Measurements from ENCODE around the gene TIPIN.
A peak's percentile ranks its signal among the peaks of the same experiment; 100 is the strongest.

TIPIN gene

DNA sequence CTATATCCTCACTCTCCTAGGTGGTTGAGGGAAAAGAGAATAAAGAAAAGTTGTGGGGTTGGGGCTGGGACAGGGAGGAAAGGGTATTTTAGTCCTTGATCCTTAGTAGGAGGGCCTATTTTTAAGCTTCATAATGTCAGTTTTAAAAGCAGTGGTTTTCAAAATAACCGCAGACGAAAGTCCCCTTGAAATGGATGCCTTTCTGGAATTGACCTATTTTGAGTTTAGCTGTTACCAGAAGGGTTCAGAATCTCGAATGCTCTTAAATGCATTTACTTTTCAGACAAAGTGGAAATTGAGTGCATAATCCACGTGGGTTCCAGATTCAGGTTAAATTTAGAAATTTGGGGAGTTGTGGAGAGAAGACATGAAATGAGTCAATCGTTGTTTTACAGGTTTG is 46.8 kb upstream of the TIPIN start:
- Histone ChIP-seq H2BK15ac (replicated peaks; ENCODE audit: low read depth) (no peak overlapping the region), H2AK5ac (ENCODE audit: low read length) (no peak overlapping the region), H3K9ac (ENCODE audit: low read length) (no peak overlapping the region), H3K4me1 (ENCODE audit: control insufficient read depth, low read depth, low read length) (peaks cover 10% of the 10 kb centered on the region), H2BK5ac (ENCODE audit: low read length) (no peak overlapping the region), H3K79me1 (ENCODE audit: low read length) (peaks cover 18% of the 10 kb centered on the region), H3K27me3 (ENCODE audit: insufficient read depth, low read length, poor library complexity) (no peaks in the 10 kb centered on the region), H3K4me3 (ENCODE audit: low read length) (no peak overlapping the region), H4K5ac (ENCODE audit: low read length) (no peak overlapping the region), H3K27ac (ENCODE audit: low read depth, low read length) (no peak overlapping the region), H3K23ac (ENCODE audit: low read length) (no peak overlapping the region), H3K4ac (ENCODE audit: low read depth, low read length) (no peak overlapping the region), H3K56ac (ENCODE audit: low read length) (no peak overlapping the region), H2BK120ac (ENCODE audit: low read depth, low read length) (no peak overlapping the region), H3K79me2 (ENCODE audit: control insufficient read depth, insufficient read depth, low read length) (peaks cover 53% of the 10 kb centered on the region), H4K8ac (ENCODE audit: low read depth, low read length) (no peak overlapping the region), H3K4me2 (ENCODE audit: low read length) (no peak overlapping the region), H3K36me3 (ENCODE audit: control insufficient read depth, insufficient read depth, low read length) (no peaks in the 10 kb centered on the region), H3K18ac (ENCODE audit: low read length) (no peak overlapping the region)
- no CpG with 5 or more reads among the region's 5 CpGs for WGBS (ENCODE audit: extremely low coverage, insufficient coverage, low lambda C conversion rate)
- no peak for DNase-seq

DNA sequence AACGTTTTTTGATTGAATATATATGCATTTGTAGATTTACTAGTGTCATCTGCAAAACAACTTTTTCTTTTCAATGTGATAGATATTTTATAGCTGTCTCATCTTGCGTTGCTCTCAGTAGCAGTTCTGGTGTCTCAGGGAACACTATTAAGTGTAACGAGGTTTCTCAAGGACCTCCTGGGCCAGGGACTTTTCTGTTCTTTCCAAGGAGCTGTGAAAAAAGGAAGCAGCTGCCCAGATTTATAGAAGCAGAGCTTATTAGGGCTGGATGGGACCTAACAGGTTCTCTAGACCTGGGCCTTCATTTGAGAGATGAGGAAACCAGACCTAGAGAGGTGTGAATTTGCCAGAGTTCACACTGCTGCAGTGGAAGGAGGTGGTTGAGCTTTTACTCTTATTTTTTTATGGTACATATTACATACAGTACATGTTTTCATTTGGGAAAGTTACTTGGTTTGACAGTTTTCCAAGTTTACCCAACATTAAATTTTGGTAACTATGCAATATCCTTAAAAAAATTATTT is 46.3 kb upstream of the TIPIN start:
- Histone ChIP-seq H2BK15ac (replicated peaks; ENCODE audit: low read depth) (no peak overlapping the region), H3K79me2 (ENCODE audit: control insufficient read depth, insufficient read depth, low read length) (peaks cover 52% of the 10 kb centered on the region), H3K4ac (ENCODE audit: low read depth, low read length) (no peak overlapping the region), H3K56ac (ENCODE audit: low read length) (no peak overlapping the region), H3K4me2 (ENCODE audit: low read length) (no peak overlapping the region), H4K8ac (ENCODE audit: low read depth, low read length) (no peak overlapping the region), H2BK120ac (ENCODE audit: low read depth, low read length) (no peak overlapping the region), H3K4me1 (ENCODE audit: control insufficient read depth, low read depth, low read length) (peaks cover 10% of the 10 kb centered on the region), H2AK5ac (ENCODE audit: low read length) (no peak overlapping the region), H3K9ac (ENCODE audit: low read length) (no peak overlapping the region), H3K4me3 (ENCODE audit: low read length) (no peak overlapping the region), H2BK5ac (ENCODE audit: low read length) (no peak overlapping the region), H3K27ac (ENCODE audit: low read depth, low read length) (no peak overlapping the region), H3K36me3 (ENCODE audit: control insufficient read depth, insufficient read depth, low read length) (no peaks in the 10 kb centered on the region), H4K5ac (ENCODE audit: low read length) (no peak overlapping the region), H3K79me1 (ENCODE audit: low read length) (peaks cover 18% of the 10 kb centered on the region), H3K18ac (ENCODE audit: low read length) (no peak overlapping the region), H3K23ac (ENCODE audit: low read length) (no peak overlapping the region), H3K27me3 (ENCODE audit: insufficient read depth, low read length, poor library complexity) (no peaks in the 10 kb centered on the region)
- no peak for DNase-seq
- WGBS (ENCODE audit: extremely low coverage, insufficient coverage, low lambda C conversion rate): no CpG with 5 or more reads among the region's 3 CpGs

DNA sequence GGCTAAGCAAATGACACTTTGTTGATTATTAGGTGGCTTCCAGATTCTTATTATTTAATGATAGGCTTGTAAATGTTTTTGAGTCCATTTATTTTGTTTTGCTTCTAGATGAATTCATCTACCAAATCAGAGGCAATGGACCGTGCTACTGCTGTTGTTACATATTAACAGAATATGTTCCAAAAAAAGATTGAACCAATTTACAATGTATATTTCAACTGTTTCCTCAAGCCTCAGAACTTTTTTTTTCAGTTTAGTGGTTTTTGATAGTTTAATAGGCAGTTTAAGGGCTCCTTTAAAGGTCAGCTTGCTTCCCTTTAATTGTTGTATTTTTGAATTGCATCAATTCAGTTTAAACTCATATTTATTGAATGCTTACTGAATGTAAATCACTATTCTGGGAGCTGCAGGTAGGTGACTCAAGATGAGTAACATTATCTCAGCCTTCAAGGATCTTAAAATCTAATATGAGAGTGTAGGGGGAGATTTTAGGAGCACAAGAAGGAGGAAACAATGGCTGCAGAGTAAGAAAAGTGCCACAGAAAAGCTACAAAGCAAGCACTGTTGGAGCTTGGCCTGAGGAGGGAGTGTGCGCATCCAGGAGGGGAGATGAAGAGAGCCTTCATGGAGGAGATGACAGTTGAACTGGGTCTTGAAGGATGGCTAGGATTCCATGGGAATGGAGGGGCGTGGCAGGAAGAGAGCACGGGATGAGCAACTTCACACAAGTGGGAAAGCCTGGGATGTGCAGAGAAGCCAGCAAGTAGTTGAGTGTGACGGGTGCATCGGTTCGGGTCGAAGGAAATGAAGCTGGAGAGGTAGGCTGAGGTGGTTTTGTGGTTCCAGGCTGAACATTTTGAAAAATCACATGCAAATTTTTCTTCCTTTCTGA is 44.9 kb upstream of the TIPIN start:
- H3K79me1 ChIP-seq (ENCODE audit: low read length): peaks cover 17% of the 10 kb centered on the region
- no peak overlapping the region for H4K8ac ChIP-seq (ENCODE audit: low read depth, low read length)
- no peak overlapping the region for H3K27ac ChIP-seq (ENCODE audit: low read depth, low read length)
- H3K4ac ChIP-seq (ENCODE audit: low read depth, low read length): no peak overlapping the region
- no peak overlapping the region for H3K4me3 ChIP-seq (ENCODE audit: low read length)
- H3K23ac ChIP-seq (ENCODE audit: low read length): no peak overlapping the region
- no peak overlapping the region for H3K9ac ChIP-seq (ENCODE audit: low read length)
- no CpG with 5 or more reads among the region's 8 CpGs for WGBS (ENCODE audit: extremely low coverage, insufficient coverage, low lambda C conversion rate)
- no peak overlapping the region for H3K18ac ChIP-seq (ENCODE audit: low read length)
- H4K5ac ChIP-seq (ENCODE audit: low read length): no peak overlapping the region
- peaks cover 10% of the 10 kb centered on the region for H3K4me1 ChIP-seq (ENCODE audit: control insufficient read depth, low read depth, low read length)
- H2AK5ac ChIP-seq (ENCODE audit: low read length): no peak overlapping the region
- H2BK5ac ChIP-seq (ENCODE audit: low read length): no peak overlapping the region
- no peak overlapping the region for H3K56ac ChIP-seq (ENCODE audit: low read length)
- no peaks in the 10 kb centered on the region for H3K27me3 ChIP-seq (ENCODE audit: insufficient read depth, low read length, poor library complexity)
- no peak overlapping the region for H3K4me2 ChIP-seq (ENCODE audit: low read length)
- no peak overlapping the region for H2BK15ac ChIP-seq (replicated peaks; ENCODE audit: low read depth)
- no peak overlapping the region for H2BK120ac ChIP-seq (ENCODE audit: low read depth, low read length)
- peaks cover 49% of the 10 kb centered on the region for H3K79me2 ChIP-seq (ENCODE audit: control insufficient read depth, insufficient read depth, low read length)
- DNase-seq: peak; percentile 79
- H3K36me3 ChIP-seq (ENCODE audit: control insufficient read depth, insufficient read depth, low read length): no peaks in the 10 kb centered on the region

DNA sequence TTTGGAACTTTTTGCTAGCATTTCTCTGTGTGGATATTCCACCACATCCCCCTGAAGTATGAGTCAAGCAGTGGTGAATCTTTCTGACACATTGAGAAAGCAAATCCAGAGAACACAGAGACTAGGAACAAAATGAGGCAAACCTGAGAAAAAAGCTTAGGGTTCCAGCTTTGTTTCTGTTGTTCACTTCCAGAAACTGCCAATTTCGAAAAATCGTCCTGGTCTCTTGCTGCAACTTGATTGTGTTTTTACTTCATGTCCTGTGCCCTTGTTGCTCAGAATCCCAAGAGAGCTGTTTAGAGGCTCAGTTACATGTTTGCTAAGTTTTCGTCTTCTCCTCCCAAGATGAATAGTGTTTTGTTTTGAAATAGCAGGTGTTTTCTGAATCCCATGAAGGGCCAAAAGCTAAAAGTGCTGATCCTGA is 43.9 kb upstream of the TIPIN start:
- H3K4me3 ChIP-seq (ENCODE audit: low read length): no peak overlapping the region
- no peak overlapping the region for H3K56ac ChIP-seq (ENCODE audit: low read length)
- H3K36me3 ChIP-seq (ENCODE audit: control insufficient read depth, insufficient read depth, low read length): no peaks in the 10 kb centered on the region
- no peak overlapping the region for H3K18ac ChIP-seq (ENCODE audit: low read length)
- no peak overlapping the region for H4K5ac ChIP-seq (ENCODE audit: low read length)
- H2BK120ac ChIP-seq (ENCODE audit: low read depth, low read length): no peak overlapping the region
- no peak for DNase-seq
- H3K79me1 ChIP-seq (ENCODE audit: low read length): peaks cover 15% of the 10 kb centered on the region
- H3K4me1 ChIP-seq (ENCODE audit: control insufficient read depth, low read depth, low read length): peaks cover 10% of the 10 kb centered on the region
- H3K4ac ChIP-seq (ENCODE audit: low read depth, low read length): no peak overlapping the region
- no peak overlapping the region for H3K27ac ChIP-seq (ENCODE audit: low read depth, low read length)
- no CpG with 5 or more reads among the region's 3 CpGs for WGBS (ENCODE audit: extremely low coverage, insufficient coverage, low lambda C conversion rate)
- no peak overlapping the region for H2BK15ac ChIP-seq (replicated peaks; ENCODE audit: low read depth)
- H3K4me2 ChIP-seq (ENCODE audit: low read length): no peak overlapping the region
- H3K79me2 ChIP-seq (ENCODE audit: control insufficient read depth, insufficient read depth, low read length): peaks cover 49% of the 10 kb centered on the region
- no peak overlapping the region for H3K23ac ChIP-seq (ENCODE audit: low read length)
- H2BK5ac ChIP-seq (ENCODE audit: low read length): no peak overlapping the region
- H4K8ac ChIP-seq (ENCODE audit: low read depth, low read length): no peak overlapping the region
- no peaks in the 10 kb centered on the region for H3K27me3 ChIP-seq (ENCODE audit: insufficient read depth, low read length, poor library complexity)
- H2AK5ac ChIP-seq (ENCODE audit: low read length): no peak overlapping the region
- no peak overlapping the region for H3K9ac ChIP-seq (ENCODE audit: low read length)

DNA sequence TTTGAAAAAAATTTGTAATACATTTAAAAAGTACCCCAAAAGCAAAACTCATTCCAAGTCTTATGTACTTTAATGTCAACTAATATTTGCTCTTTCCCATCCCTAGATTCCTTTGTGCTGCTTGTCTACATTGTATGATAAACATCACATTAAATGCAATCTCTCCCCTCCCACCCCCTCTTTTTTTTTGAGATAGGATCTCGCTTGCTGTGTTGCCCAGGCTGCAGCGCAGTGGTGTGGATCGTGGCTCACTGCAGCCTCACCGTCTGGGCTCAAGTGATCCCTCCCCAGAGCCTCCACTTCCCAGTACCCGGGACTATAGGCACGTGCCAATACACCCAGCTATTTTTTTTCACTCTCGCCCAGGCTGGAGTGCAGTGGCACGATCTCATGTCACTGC is 42.8 kb upstream of the TIPIN start:
- Histone ChIP-seq H3K23ac (ENCODE audit: low read length) (no peak overlapping the region), H2BK5ac (ENCODE audit: low read length) (no peak overlapping the region), H4K8ac (ENCODE audit: low read depth, low read length) (no peak overlapping the region), H3K4me2 (ENCODE audit: low read length) (no peak overlapping the region), H3K79me1 (ENCODE audit: low read length) (peaks cover 22% of the 10 kb centered on the region), H3K18ac (ENCODE audit: low read length) (no peak overlapping the region), H3K27me3 (ENCODE audit: insufficient read depth, low read length, poor library complexity) (no peaks in the 10 kb centered on the region), H3K9ac (ENCODE audit: low read length) (no peak overlapping the region), H3K56ac (ENCODE audit: low read length) (no peak overlapping the region), H2BK120ac (ENCODE audit: low read depth, low read length) (no peak overlapping the region), H4K5ac (ENCODE audit: low read length) (no peak overlapping the region), H2BK15ac (replicated peaks; ENCODE audit: low read depth) (no peak overlapping the region), H3K79me2 (ENCODE audit: control insufficient read depth, insufficient read depth, low read length) (peaks cover 54% of the 10 kb centered on the region), H3K4me1 (ENCODE audit: control insufficient read depth, low read depth, low read length) (peaks cover 7% of the 10 kb centered on the region), H2AK5ac (ENCODE audit: low read length) (no peak overlapping the region), H3K4ac (ENCODE audit: low read depth, low read length) (no peak overlapping the region), H3K4me3 (ENCODE audit: low read length) (no peak overlapping the region), H3K27ac (ENCODE audit: low read depth, low read length) (no peak overlapping the region), H3K36me3 (ENCODE audit: control insufficient read depth, insufficient read depth, low read length) (no peaks in the 10 kb centered on the region)
- WGBS (ENCODE audit: extremely low coverage, insufficient coverage, low lambda C conversion rate): no CpG with 5 or more reads among the region's 8 CpGs
- no peak for DNase-seq
